Pancreas (tissue), 10 donors: ENCODE measurements around the gene TLCD5. TPM values are rescaled to one million over a fixed set of nuclear protein-coding genes. Genes with fewer than 3 reads are reported as not detected.

Source experiments
- ATAC-seq, 4 donors: fragments of 200-7000 bp; cut with Tn5 transposase; one replicate each; pipeline versions ENCODE4 v1.8.0 to v1.9.1; 2020; ENCODE audit warnings: mild to moderate bottlenecking in 4 of 4, moderate library complexity in 4 of 4
- DNase-seq, 6 donors: peaks; one replicate each; pipeline ENCODE4 v3.0.0-alpha.2; 2020
- FAIRE-seq: peaks from 2 replicates; lab custom pipeline; 2012; peaks lifted over from hg19 to GRCh38; lab: Jason Lieb, UNC
- H3K27ac ChIP-seq, 4 donors: fragments of 200-600 bp; sonication (generic); 1 replicate in 3 of 4; 2 replicates in 1 of 4; pipeline versions ENCODE4 v1.5.0 to v1.8.0; 2020
- H3K27me3 ChIP-seq, 4 donors: fragments of 200-600 bp; one replicate each; pipeline ENCODE4 v1.8.0; 2021
- H3K36me3 ChIP-seq, 3 donors: fragments of 200-600 bp; sonication (generic) in 1 of 3; one replicate each; pipeline versions ENCODE4 v1.5.0 to v1.8.0; 2020 to 2021
- H3K4me1 ChIP-seq, 3 donors: fragments of 200-600 bp; one replicate each; pipeline ENCODE4 v1.8.0; 2021
- H3K4me3 ChIP-seq, 4 donors: fragments of 200-600 bp; sonication (generic) in 2 of 4; one replicate each; pipeline versions ENCODE4 v1.5.0 to v1.8.0; 2020 to 2021
- H3K9me3 ChIP-seq, 4 donors: fragments of 200-600 bp; one replicate each; pipeline ENCODE4 v1.8.0; 2021
- WGBS, 2 donors: extraction: QIAGEN DNeasy Blood & Tissue Kit; methylation state at CpG; one replicate each; pipeline ENCODE4 v1.1.7; 2013; 5-methylcytosine and 5-hydroxymethylcytosine counted together
- intact Hi-C, 3 donors: fragments of 100-400 bp; cut with DNase I; formaldehyde crosslinking; loops; one replicate each; pipeline versions ENCODE4 v1.11.1 to v1.14.2; 2022
- polyA plus RNA-seq, 2 donors: library from polyadenylated mRNA; stranded (reverse); fragments of 200-250 nt; gene quantifications; one replicate each; pipeline ENCODE4 v1.2.3, GENCODE V29; 2013
- total RNA-seq, 6 donors: library from RNA; stranded (reverse); fragmentation: NEBNext Ultra II Directional in 4 of 6; extraction: Animal tissue kit (Norgen Biotek cat#: 25700) in 4 of 6; gene quantifications; one replicate each; pipeline versions ENCODE4 v1.2.1 to v1.2.4, GENCODE V29; 2021 to 2023
- TF ChIP-seq, protein P1 (sequence below), 4 donors: fragments of 200-600 bp; sonication (generic) in 3 of 4; IDR thresholded peaks; one replicate each; pipeline versions ENCODE4 v1.5.0 to v1.8.0; 2021; ENCODE audit warnings: antibody characterized with exemption in 4 of 4
- donor health status: healthy with polysubstance abuse.
- donor health status: DM: no; HTN: no; CAD: no; lungs with moderate emphysema.
- donor health status: DM: no; HTN: no; CAD: no.
- donor health status: control.
- donor health status: control.
- donor health status: Bipolar disorder and iron deficiency.
- donor health status: DM: yes; HTN: yes; CAD: no.
- donor health status: DM: no; HTN: no; CAD: no.
- donor health status: DM: no; HTN: no; CAD: no.
- donor health status: DM: yes; HTN: yes; CAD: no.

The TLCD5 gene
- total and polyA plus RNA-seq, 8 donors: 1.5 to 5.7 (median 2.6) TPM

DNA sequence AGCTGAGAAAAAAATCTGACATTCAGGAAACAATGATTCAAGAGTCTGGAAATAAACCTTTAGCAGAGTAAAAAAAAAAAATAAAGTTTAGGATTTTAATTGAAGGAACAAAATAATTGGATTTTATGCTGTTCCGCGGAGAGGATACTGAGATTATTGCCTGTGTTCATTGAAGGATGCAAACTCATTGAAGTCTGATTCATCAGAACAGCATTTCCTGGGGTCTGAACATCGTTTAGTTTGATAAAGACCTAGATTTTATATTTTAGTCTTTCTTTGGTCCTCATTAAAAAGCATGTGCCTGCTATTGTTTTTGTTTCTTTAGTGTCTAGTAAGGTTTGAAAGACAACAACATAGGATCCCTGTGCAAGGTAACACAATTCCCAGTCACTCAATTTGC, 4.5 kb downstream of the TLCD5 start:
- no peaks in the 10 kb centered on the region for H3K9me3 ChIP-seq
- no peaks in the 10 kb centered on the region for H3K36me3 ChIP-seq
- intact Hi-C loops: no loop called here
- DNase-seq (no peak), FAIRE-seq (no peak), ATAC-seq (no peak)
- TF ChIP-seq, protein P1, sequence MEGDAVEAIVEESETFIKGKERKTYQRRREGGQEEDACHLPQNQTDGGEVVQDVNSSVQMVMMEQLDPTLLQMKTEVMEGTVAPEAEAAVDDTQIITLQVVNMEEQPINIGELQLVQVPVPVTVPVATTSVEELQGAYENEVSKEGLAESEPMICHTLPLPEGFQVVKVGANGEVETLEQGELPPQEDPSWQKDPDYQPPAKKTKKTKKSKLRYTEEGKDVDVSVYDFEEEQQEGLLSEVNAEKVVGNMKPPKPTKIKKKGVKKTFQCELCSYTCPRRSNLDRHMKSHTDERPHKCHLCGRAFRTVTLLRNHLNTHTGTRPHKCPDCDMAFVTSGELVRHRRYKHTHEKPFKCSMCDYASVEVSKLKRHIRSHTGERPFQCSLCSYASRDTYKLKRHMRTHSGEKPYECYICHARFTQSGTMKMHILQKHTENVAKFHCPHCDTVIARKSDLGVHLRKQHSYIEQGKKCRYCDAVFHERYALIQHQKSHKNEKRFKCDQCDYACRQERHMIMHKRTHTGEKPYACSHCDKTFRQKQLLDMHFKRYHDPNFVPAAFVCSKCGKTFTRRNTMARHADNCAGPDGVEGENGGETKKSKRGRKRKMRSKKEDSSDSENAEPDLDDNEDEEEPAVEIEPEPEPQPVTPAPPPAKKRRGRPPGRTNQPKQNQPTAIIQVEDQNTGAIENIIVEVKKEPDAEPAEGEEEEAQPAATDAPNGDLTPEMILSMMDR (IDR thresholded peaks at IDR 0.05): no peak
- H3K4me1 ChIP-seq: peaks cover 13 to 41% (median 40%) of the 10 kb centered on the region in 3 donors
- H3K27ac ChIP-seq: no peak overlapping the region
- no peaks in the 10 kb centered on the region for H3K27me3 ChIP-seq
- WGBS, 2 donors: 95 to 99% methylated on average over 3 of the region's 3 CpGs
- H3K4me3 ChIP-seq: no peak overlapping the region

DNA sequence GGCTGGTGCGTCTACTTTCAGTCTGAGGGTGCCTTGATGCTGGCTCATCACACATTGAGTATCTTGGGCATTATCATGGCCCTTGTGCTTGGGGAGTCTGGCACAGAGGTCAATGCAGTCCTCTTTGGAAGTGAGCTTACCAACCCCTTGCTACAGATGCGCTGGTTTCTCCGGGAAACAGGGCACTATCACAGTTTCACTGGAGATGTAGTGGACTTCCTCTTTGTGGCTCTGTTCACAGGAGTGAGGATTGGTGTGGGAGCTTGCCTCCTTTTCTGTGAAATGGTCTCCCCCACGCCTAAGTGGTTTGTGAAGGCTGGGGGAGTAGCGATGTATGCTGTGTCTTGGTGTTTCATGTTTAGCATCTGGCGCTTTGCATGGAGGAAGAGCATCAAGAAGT, 4.9 kb downstream of the TLCD5 start:
- DNase-seq (no peak), FAIRE-seq (no peak), ATAC-seq (no peak)
- peaks cover 13 to 41% (median 37%) of the 10 kb centered on the region in 3 donors for H3K4me1 ChIP-seq
- no peak overlapping the region for H3K4me3 ChIP-seq
- no peaks in the 10 kb centered on the region for H3K9me3 ChIP-seq
- no peaks in the 10 kb centered on the region for H3K36me3 ChIP-seq
- TF ChIP-seq, protein P1 (IDR thresholded peaks at IDR 0.05): no peak
- intact Hi-C loops: no loop called here
- H3K27ac ChIP-seq: no peak overlapping the region
- H3K27me3 ChIP-seq: no peaks in the 10 kb centered on the region
- 95 to 98% methylated on average over 6 of the region's 6 CpGs for WGBS, 2 donors

DNA sequence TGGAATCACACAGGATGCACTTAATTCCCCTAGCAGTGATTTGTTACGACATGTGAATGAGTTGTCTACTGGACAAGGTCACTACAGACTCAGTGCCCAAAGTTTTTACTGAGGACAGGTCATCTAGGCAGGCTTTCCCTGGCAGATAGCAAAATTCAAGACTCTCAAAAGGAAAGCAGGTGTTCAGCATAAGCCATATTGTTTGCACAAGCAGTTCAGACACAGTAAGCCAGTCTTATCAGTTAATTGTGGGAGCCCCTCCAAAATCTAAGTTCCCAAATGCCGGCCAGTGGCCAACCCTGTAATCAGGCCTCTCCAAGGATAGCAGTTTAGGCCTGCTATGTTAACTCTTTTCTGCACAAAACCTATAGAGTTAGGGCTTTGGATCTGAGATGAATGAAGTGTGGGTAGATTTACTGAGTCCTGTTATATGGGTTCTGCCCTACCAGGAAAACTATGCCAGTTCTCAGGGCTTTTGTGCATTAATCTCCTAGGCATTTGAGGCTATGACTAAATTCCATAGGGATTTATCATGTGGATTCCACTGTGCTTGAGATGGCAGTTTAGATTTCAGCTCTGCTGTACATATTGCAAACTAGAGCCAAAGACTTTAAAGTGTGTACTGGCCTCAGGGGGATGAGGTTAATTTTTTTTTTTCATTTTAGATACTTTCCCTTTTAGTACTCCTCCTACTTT, 6.3 kb downstream of the TLCD5 start:
- FAIRE-seq: no peak
- DNase-seq: peak in 4 of 6 donors; percentile 42 to 59 (median 48)
- Histone ChIP-seq H3K27me3 (no peaks in the 10 kb centered on the region), H3K4me3 (no peak overlapping the region), H3K4me1 (peaks cover 6 to 34% (median 32%) of the 10 kb centered on the region in 3 donors), H3K36me3 (no peaks in the 10 kb centered on the region), H3K9me3 (no peaks in the 10 kb centered on the region), H3K27ac (peak overlapping the region in 3 of 4 donors; percentile 4 to 52 (median 51))
- WGBS, 2 donors: 15 to 18% methylated on average over 2 of the region's 2 CpGs
- TF ChIP-seq, protein P1 (IDR thresholded peaks at IDR 0.05): no peak
- intact Hi-C loops: no loop called here
- ATAC-seq: peak in 3 of 4 donors; percentile 2 to 33 (median 19)

DNA sequence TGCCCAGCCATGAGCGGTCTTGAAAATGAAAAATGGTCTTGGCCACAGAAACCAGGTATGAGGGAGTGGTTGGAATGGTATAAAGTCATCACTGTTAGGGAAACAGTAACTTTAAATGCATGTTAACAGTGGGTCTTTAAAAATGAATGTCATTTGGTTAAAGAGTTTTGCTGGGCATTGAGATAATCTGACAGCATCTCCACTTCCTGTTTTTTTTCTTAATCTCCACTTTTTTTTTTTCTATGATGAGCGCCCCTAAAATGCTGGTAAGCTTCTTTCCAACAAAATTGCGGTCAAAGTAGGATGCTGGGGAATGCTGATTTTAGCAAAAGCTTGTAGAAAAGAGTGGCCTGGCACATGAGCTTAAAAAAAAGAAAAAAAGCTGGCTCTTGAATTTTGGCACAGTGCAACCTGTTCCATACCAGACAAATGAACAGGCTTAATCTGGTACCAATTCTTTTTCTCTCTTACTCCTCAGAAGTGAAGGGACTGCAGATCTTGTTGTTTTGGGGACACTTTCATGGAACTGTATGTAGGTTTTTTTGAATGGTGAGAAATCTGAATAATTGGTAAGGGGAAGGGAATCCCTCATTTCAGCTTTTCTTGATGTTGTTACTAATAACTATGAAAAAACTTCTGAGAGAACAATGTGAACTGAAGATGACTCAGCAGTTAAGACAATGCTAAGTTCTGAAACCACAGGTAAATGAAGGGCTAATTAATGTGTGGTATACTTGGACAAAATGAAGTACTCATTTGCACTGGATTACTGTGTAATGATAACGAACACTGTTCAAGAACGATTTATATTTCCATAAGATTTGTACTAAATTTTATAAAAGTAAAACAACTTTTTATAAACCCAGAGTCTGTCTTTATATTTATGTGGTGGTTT, 8.0 kb downstream of the TLCD5 start:
- 91 to 92% methylated on average over 5 of the region's 5 CpGs for whole genome bisulfite sequencing, 2 donors
- intact Hi-C loops: no loop called here
- no peak for ATAC-seq
- no peak for DNase-seq
- Histone ChIP-seq H3K4me3 (no peak overlapping the region), H3K27me3 (no peaks in the 10 kb centered on the region), H3K4me1 (peaks cover 3 to 23% (median 19%) of the 10 kb centered on the region in 3 donors), H3K36me3 (no peaks in the 10 kb centered on the region), H3K27ac (no peak overlapping the region), H3K9me3 (no peaks in the 10 kb centered on the region)
- FAIRE-seq: no peak
- TF ChIP-seq, protein P1 (IDR thresholded peaks at IDR 0.05): no peak
